Raji (cell line): ENCODE results near the gene MTHFSD.

Experiments
- POLR2A ChIP-seq: IDR thresholded peaks from 2 replicates; pipeline ENCODE4 v1.6.1; 2011; ENCODE audit warnings: low read depth, low read length, control low read depth; ENCODE audit not compliant: insufficient read depth

MTHFSD gene

DNA sequence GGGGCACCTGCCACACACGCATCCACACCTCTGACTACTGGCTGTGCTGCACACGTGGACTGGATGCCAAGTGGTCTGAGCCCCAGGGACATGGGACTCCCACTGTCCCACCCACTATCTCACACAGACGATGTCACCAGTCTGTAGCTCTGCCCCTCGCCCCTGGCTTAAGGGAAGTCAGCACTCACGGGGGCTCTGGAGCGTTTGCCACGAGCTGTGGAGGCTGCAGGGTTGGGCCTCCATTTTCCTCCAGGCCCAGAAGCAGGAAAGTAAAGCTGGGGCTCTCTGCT is 22.6 kb downstream of the MTHFSD start:
- no peak for TF ChIP-seq POLR2A

GRCh38 chr16:86531641-86532525 is 23.2 kb downstream of the MTHFSD start:
- TF ChIP-seq POLR2A, result no peak

GRCh38 chr16:86531191-86531545 is 23.9 kb downstream of the MTHFSD start:
- no peak for TF ChIP-seq POLR2A

DNA sequence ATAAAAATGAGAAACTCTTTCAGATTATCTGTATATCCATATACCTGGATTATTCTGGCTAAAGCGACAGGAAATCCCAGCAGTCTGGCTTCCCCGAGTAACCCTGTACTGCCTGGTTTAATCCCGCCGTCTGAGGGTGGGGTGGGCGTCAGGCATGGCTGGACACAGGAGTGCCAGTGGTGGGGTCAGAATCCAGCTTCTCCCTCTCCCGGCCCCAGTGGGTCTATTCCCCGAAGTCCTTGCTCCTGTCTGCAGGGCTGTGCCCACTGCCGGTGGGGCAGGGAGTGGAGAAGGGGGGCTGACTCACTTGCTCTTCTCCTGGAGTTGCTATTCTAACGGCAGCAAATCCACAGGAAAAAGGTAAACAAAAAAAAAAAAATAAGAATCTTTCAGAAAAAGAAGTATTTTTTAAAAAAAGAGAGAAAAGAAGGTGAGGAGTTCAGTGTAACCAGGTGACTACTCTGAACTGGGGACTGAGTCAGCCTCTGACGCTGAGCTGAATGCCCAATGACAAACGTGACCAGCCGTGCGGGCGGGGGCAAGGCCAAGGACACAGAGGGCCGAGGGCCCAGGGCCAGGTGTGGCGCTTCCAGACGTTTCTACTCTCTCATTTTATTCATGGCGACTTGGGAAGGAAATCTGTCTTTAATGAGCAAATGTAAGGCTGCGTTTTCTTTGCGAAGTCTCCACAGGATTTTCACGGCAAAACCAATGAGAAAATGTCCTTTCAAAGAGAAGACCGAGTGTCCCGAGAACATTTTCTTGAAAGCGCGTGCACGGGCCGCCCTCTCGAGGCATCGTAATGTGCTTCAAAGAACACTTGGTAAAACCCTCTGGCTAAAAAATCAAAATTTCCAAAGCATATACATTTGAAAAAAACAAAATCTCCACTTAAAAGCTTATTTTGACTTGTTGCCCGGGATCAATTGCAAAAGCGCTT is 24.5 kb downstream of the MTHFSD start:
- TF ChIP-seq POLR2A, result no peak

DNA sequence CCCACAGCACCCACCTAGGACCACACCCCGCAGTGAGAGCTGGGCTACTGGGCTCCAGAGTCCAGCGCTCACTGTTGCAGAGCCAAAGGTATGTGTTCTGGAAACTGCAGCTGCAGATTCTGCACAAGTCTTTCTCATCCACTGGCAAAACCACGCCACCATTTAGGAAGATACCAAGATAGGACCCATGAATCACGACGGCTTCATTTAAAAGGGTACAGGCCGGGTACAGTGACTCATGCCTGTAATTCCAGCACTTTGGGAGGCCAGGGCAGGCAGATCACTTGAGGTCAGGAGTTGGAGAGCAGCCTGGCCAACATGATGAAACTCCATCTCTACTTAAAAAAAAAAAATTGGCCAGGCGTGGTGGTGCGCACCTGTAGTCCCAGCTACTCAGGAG is 25.9 kb downstream of the MTHFSD start:
- no peak for TF ChIP-seq POLR2A

GRCh38 chr16:86528061-86528929 is 26.7 kb downstream of the MTHFSD start:
- TF ChIP-seq POLR2A, result no peak

GRCh38 chr16:86527366-86527765 is 27.7 kb downstream of the MTHFSD start:
- no peak for TF ChIP-seq POLR2A

GRCh38 chr16:86525696-86526095 is 29.3 kb downstream of the MTHFSD start:
- TF ChIP-seq POLR2A, result no peak

DNA sequence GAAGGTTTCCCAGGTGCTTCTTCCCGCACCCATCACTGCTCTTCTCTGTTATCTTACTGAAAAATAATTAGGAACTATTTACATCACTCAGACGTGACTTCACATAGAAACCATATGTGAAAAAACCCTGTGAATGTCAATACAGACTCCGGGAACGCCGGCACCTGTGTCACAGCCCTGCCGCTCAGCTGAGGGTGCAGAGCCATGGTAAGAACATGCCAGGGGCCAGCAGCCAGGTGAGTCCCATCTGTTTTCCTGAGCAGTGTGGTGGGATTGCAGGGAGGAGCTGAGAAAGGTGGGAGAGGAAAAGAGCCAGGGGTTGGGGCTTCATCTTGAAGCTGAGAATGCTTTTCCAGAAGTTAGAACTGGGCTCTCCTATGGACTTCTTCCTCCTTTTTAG is 31.0 kb downstream of the MTHFSD start:
- TF ChIP-seq POLR2A, result no peak

GRCh38 chr16:86523166-86523740 is 31.8 kb downstream of the MTHFSD start:
- TF ChIP-seq POLR2A, result no peak

DNA sequence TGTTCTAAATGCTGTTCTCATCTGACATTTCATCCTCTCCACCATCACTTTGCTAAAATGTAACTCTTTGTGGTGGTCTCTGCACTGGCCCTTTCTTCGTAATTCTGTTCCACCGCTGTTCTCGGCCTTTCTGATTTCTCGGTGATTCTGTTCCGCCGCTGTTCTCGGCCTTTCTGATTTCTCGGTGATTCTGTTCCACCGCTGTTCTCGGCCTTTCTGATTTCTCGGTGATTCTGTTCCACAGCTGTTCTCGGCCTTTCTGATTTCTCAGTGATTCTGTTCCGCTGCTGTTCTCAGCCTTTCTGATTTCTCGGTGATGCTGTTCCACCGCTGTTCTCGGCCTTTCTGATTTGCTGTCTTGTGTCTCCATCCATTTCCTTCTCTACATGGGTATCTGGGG is 32.4 kb downstream of the MTHFSD start:
- no peak for TF ChIP-seq POLR2A

DNA sequence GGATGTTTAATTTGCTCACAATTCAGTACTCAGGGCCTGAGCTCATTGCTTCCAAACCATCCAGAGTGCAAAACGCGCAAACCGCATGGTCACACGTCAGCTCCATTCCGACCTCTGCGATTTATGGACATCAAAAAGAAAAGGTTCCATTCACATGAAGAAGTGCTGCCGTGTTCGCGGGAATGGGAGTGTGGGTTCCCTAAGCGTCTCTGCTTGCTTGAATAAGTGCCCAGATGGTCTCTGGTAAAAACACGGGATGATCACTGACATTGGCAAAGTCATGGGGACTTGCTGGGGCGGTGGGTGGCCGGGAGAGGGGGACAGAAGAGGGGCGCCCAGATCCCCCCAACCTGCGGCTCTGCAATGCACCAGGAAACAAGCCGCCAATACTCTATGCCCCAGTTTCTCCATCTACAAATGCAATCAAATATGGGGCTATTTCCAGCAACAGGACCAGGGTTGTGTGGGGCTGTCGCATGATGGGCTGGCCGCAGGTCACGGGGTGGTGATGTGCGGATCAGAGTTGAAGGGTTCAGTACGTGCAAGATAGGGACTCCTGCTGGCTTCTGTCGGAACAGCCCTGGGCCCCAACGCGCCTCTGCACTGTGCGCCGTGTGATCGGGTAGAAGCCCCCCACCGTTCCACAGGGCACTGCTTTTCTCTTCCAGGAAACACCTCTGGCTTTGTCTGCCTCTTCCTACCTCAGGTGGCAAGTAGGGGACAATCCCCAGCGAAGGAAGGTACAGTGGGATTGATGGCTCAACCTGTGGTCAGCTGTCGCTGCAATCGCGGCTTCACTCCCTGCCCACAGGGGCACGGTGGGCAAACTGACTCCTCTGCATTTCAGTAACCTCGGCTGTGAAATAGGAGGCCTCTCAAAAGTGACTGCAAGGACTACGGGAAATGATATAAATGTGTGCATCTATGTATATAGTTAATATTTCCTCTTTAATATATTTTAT is 33.5 kb downstream of the MTHFSD start:
- no peak for TF ChIP-seq POLR2A

GRCh38 chr16:86520317-86521210 is 34.5 kb downstream of the MTHFSD start:
- TF ChIP-seq POLR2A, result no peak
